Measurements from ENCODE around the gene DOCK1.

Gene DOCK1

DNA sequence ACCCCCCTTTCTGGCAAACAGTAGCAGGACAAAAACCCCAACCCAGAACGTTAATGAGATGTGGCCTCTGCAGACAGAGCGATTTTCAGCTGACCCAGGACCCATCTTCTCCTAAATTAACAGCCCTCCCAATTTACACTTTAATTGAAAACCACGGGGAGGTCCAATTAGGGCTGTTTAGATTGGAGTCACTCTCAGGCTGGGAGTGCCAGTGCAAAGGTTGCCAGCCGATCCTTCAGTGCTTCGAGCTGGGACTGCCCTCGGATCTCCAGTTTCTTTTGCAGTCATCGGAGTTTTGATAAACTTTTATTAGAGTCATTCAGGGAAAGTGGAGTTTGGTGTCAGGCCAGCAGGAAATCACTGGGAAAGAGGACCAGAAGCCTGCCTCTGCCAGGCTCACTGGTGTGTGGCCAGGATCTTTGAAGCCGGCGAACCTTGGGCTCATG lies 108.0 kb downstream of the DOCK1 start:
- no peak for DNase-seq

- no peak for DNase-seq
Measured at GRCh38 chr10:127013691-127014473, 108.7 kb downstream of the DOCK1 start.

DNA sequence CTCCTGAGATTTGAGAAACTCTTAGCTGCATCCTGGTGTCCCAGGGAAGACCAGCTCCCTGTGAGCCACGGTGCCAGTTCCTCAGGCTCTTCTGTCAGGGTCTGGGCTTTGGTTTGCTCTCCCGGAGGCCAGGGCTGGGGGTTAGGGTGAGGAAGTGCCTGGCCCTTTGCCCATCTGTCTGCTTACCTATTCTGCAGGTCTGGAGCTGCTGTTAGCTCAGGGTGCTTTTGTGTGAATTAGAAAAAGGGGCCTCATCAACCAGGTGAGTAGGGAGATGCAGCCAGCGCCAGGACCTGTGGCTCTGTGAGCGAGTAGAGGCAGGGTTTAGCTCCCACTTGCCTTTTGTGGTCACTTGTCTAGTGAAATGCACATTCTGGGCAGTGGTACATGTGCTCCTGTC lies 109.4 kb downstream of the DOCK1 start:
- DNase-seq = no peak

- DNase-seq = no peak
Measured at GRCh38 chr10:127015373-127015772, 110.1 kb downstream of the DOCK1 start.

GRCh38 chr10:127016331-127016730 lies 111.1 kb downstream of the DOCK1 start:
- DNase-seq = no peak

- no peak for DNase-seq
Measured at GRCh38 chr10:127017541-127018297, 112.5 kb downstream of the DOCK1 start.

- DNase-seq = no peak
Measured at GRCh38 chr10:127018298-127018650, 113.0 kb downstream of the DOCK1 start.

DNA sequence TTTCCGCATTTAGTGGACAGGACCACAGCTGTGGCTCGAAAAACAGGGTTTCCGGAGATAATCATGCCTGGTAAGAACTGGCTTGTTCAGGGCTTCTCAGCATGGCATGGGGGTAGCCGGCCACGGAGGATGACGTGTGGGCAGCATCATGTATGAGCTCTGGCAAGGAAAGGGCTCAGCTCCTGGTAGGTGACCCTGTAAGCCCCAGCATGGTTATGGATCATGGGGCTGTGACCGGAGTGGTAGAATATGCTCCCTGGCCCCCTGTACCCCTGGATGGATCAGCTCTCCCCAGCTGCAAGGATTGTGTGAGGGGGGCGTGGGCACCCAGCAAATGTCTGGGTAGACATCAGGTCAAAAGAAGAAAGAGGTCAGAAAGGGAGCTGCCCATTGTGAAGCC lies 113.5 kb downstream of the DOCK1 start:
- no peak for DNase-seq

DNA sequence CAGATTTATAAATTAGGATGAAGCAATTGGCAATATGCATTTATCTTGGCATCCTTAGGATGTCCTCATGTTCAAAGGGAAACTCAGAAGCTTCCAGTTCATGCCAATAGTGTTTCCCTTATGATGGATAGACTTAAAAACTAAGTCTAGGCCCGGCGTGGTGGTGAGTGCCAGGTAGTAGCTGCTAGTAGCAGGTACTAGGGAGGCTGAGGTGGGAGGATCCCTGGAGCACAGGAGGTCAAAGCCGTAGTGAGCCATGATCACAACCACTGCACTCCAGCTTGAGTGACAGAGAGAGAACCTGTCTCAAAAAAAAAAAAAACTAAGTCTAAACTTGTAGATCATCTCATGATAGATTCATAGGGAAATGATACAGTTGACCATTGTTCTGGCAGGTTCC lies 115.0 kb downstream of the DOCK1 start:
- no peak for DNase-seq

DNA sequence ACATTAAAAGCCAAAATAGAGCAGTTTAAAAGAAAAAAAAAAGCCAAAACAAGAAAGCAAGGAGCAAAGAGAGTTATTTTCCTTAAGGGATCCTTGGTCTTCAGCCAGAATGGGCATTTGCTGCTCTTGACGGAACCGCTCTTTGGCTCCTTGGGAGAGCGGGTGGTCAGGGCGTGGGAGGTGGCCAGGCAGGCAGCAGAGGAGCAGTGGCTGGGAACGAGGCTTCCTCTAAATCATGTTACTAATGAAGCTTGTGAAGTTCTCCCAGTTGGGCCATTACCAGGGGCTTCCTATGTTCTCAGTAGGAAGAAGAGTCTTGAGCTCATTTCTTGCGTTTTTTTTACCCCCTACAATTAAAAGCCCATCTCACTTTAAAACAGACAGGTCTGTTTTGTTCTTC lies 116.6 kb downstream of the DOCK1 start:
- DNase-seq = no peak

- no peak for DNase-seq
Measured at GRCh38 chr10:127024685-127025435, 119.6 kb downstream of the DOCK1 start.

DNA sequence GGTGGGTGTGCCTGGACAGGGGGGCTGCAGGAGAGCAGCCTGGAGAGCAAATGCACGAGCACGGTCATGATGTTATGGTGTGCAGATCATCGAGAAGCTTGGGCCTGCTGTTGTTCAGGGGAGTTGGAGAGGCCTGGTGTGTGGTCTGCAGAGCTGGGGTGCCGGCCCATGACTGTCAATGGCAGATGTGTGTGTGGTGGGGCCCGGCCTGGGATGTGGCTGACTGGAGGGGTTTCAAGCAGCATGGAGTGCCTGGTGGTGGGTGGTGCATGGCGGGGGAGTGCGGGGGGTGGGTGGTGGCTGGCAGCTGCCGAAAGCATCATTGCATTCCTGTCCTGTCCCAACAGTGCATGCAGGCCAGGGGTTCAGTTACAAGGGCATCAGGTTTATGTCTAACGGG lies 122.6 kb downstream of the DOCK1 start:
- no peak for DNase-seq

- DNase-seq = no peak
Measured at GRCh38 chr10:127028556-127028955, 123.3 kb downstream of the DOCK1 start.

DNA sequence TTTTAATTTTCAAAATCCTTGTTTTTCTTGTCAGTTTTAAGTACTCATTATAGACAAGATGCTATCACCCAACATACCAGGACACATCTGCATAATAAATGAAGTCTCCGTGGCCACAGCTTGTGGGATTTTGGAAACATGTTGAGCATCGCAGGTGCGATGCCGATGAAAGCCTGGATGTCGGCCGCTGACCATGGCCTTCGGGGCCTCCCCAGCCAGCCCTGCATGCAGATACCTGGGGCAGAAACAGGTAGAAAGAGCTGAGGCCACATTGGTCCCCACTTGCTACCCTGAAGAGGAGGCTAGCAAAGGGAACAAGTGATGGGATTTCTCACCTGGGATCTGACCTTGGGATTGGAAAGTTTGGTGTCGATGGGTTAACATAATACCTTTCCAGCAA lies 123.8 kb downstream of the DOCK1 start:
- no peak for DNase-seq

DNA sequence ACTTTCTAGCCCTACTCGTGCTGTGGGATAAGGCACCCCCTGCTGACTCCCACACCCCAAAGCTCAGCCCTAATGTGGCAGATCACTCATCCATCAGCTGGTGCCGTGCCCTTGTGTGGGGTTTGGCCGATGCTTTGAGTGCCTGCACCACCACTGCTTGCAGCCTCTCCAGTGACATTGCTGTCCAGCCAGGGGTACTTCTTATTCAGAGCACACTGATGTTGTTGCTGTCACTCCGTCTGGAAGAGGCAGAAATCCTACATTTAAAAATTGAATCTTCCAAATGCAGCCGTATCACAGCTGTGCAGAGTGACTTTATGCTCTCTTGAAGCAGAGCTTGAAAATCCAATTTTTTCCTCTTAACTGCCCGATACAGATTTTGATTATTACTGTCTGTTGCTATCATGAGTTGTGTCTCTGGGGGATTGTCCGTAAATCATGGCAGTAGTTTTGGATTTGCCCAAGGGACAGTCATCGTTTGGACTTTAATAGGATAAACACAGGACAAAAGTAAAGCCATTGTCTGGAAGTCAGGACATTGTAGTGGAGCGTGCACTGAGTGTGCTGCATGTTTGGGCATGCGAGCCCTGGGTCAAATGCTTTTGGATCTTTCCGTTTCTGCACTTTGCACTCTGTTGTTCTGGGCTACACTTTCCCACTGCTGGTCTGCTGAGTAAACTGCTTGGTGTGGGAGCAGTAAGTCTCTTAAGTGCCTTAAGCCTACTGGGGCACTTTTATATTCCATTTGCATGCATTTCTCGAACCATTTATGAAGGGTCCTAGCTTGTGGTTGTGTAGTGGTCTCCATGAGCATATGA lies 128.2 kb downstream of the DOCK1 start:
- no peak for DNase-seq

- no peak for DNase-seq
Measured at GRCh38 chr10:127034034-127034633, 128.9 kb downstream of the DOCK1 start.

- no peak for DNase-seq
Measured at GRCh38 chr10:127034790-127035189, 129.6 kb downstream of the DOCK1 start.

GRCh38 chr10:127035827-127036226 lies 130.6 kb downstream of the DOCK1 start:
- DNase-seq = no peak

DNA sequence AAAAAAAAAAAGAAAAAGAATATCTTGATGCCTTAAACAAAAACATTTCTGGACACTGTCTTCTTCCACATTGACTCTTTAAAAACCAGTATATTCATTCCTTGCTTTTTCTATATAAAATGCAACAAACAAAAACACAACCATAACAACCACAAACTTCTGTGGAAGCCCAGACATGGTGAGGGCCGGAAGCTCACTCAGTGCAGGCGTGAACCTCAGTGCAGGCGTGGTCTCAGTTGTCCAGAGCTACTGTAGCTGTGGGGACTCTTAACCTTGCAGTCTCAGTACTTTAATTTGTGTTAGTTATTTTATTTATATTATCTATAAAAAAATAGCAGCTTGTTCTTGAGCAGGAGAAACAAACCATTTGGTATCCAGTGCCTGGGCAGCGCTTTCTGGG lies 131.8 kb downstream of the DOCK1 start:
- DNase-seq = no peak

DNA sequence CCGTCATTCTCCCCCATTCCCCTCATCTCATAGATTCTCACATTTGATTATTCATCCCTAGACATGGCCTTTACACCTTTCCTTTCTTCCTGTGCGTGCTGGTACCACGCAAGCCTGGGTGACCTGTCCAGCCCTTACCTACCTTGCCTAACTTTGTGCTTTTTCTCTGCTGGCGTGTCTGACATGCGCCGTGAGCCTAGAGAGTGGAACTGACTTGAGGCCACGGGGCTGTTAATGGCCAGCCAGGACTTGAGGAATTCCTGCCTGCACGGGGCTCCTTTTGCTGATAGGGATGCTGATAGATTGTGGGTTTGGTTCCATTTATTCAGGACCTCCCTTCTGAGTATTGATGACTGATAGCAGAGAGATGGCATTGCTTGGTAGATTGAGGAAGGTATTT lies 134.2 kb downstream of the DOCK1 start:
- DNase-seq = no peak

GRCh38 chr10:127040756-127041155 lies 135.5 kb downstream of the DOCK1 start:
- DNase-seq = no peak

GRCh38 chr10:127041552-127041951 lies 136.3 kb downstream of the DOCK1 start:
- DNase-seq = no peak
